Neuronal stem cell (in vitro differentiated cells): ENCODE results near the gene MSH3.
"Not testable (repeated sequence)": the region's sequence is repeated elsewhere in the genome, so short reads cannot be mapped to it uniquely, and the experiment has no call there.

ENCODE experiments used
- DNase-seq: peaks from one replicate; pipeline ENCODE4 v3.0.0-alpha.2; 2013; ENCODE audit warnings: low spot score
- H2AFZ ChIP-seq: one replicate; pipeline ENCODE4 v1.6.1; 2013; ENCODE audit warnings: mild to moderate bottlenecking, low read length, inconsistent platforms
- H2AK5ac ChIP-seq: 2 replicates; pipeline ENCODE4 v1.6.1; 2013; ENCODE audit warnings: low read depth, mild to moderate bottlenecking, inconsistent platforms, low read length, moderate library complexity, mixed read lengths
- H2BK120ac ChIP-seq: 2 replicates; pipeline ENCODE4 v1.6.1; 2013; ENCODE audit warnings: low read depth, mild to moderate bottlenecking, inconsistent platforms, low read length, moderate library complexity, mixed read lengths
- H2BK12ac ChIP-seq: one replicate; pipeline ENCODE4 v1.6.1; 2013; ENCODE audit warnings: low read length, inconsistent platforms
- H2BK15ac ChIP-seq: 2 replicates; pipeline ENCODE4 v1.6.1; 2013; ENCODE audit warnings: mild to moderate bottlenecking, low read length, inconsistent platforms, mixed read lengths
- H2BK5ac ChIP-seq: one replicate; pipeline ENCODE4 v1.6.1; 2013; ENCODE audit warnings: inconsistent platforms, mild to moderate bottlenecking, low read length, moderate library complexity
- H3K14ac ChIP-seq: one replicate; pipeline ENCODE4 v1.6.1; 2013; ENCODE audit warnings: low read length, inconsistent platforms
- H3K18ac ChIP-seq: 2 replicates; pipeline ENCODE4 v1.6.1; 2013; ENCODE audit warnings: low read length, inconsistent platforms
- H3K23ac ChIP-seq: 2 replicates; pipeline ENCODE4 v1.6.1; 2013; ENCODE audit warnings: low read depth, mild to moderate bottlenecking, mixed read lengths, low read length, inconsistent platforms; ENCODE audit not compliant: poor library complexity
- H3K27ac ChIP-seq: replicated peaks from 3 replicates; pipeline ENCODE4 v1.5.1; 2013; ENCODE audit warnings: low read length, inconsistent platforms
- H3K27me3 ChIP-seq, 3 experiments: 2 replicates each; pipeline ENCODE4 v1.6.1; 2013; ENCODE audit warnings: low read length in 3 of 3, mild to moderate bottlenecking in 2 of 3, inconsistent platforms in 1 of 3, low read depth in 1 of 3, mixed read lengths in 1 of 3, moderate library complexity in 1 of 3; ENCODE audit not compliant: control insufficient read depth in 3 of 3, insufficient read depth in 3 of 3
- H3K36me3 ChIP-seq, 2 donors: replicated peaks in 1 of 2; 2 replicates each; pipeline ENCODE4 v1.6.1; 2013; ENCODE audit warnings: low read length in 2 of 2; ENCODE audit not compliant: control insufficient read depth in 2 of 2, insufficient read depth in 2 of 2
- H3K4ac ChIP-seq: 2 replicates; pipeline ENCODE4 v1.6.1; 2013; ENCODE audit warnings: inconsistent platforms, mild to moderate bottlenecking, low read length, moderate library complexity
- H3K4me1 ChIP-seq, 2 donors: 1 replicate in 1 of 2; 2 replicates in 1 of 2; pipeline ENCODE4 v1.6.1; 2013; ENCODE audit warnings: low read length in 2 of 2, low read depth in 1 of 2; ENCODE audit not compliant: control insufficient read depth in 2 of 2, insufficient read depth in 1 of 2
- H3K4me2 ChIP-seq: one replicate; pipeline ENCODE4 v1.6.1; 2013; ENCODE audit warnings: mild to moderate bottlenecking, low read length, inconsistent platforms; ENCODE audit not compliant: insufficient read depth, poor library complexity, severe bottlenecking
- H3K4me3 ChIP-seq, 2 donors: 2 replicates each; pipeline ENCODE4 v1.5.1; 2013; ENCODE audit warnings: low read length in 2 of 2, mild to moderate bottlenecking in 2 of 2, inconsistent platforms in 1 of 2, moderate library complexity in 1 of 2
- H3K79me1 ChIP-seq: one replicate; pipeline ENCODE4 v1.6.1; 2013; ENCODE audit warnings: low read depth, mild to moderate bottlenecking, inconsistent platforms, low read length, moderate library complexity
- H3K9ac ChIP-seq: one replicate; pipeline ENCODE4 v1.6.1; 2013; ENCODE audit warnings: mild to moderate bottlenecking, low read depth, low read length, inconsistent platforms; ENCODE audit not compliant: poor library complexity
- H3K9me3 ChIP-seq, 2 donors: replicated peaks in 1 of 2; 2 replicates each; pipeline versions ENCODE3 to v1.6.1; 2013; ENCODE audit warnings: low read length in 2 of 2, mild to moderate bottlenecking in 2 of 2, inconsistent platforms in 1 of 2, low read depth in 1 of 2, mixed read lengths in 1 of 2, moderate library complexity in 1 of 2; ENCODE audit not compliant: control insufficient read depth in 2 of 2, insufficient read depth in 1 of 2
- H4K8ac ChIP-seq: one replicate; pipeline ENCODE4 v1.6.1; 2013; ENCODE audit warnings: low read depth, mild to moderate bottlenecking, inconsistent platforms, low read length, moderate library complexity
- H4K91ac ChIP-seq: one replicate; pipeline ENCODE4 v1.6.1; 2013; ENCODE audit warnings: low read length, low read depth, mild to moderate bottlenecking, inconsistent platforms; ENCODE audit not compliant: poor library complexity
- WGBS, 2 donors: extraction: QIAGEN DNeasy Blood & Tissue Kit; methylation state at CpG; one replicate each; pipeline ENCODE4 v1.1.7; 2013; ENCODE audit warnings: missing lambda C conversion rate in 2 of 2, mixed read lengths in 1 of 2; ENCODE audit not compliant: insufficient read length in 2 of 2, insufficient replicate concordance in 1 of 2; ENCODE audit errors: extremely low coverage in 2 of 2; 5-methylcytosine and 5-hydroxymethylcytosine counted together

Gene MSH3

DNA sequence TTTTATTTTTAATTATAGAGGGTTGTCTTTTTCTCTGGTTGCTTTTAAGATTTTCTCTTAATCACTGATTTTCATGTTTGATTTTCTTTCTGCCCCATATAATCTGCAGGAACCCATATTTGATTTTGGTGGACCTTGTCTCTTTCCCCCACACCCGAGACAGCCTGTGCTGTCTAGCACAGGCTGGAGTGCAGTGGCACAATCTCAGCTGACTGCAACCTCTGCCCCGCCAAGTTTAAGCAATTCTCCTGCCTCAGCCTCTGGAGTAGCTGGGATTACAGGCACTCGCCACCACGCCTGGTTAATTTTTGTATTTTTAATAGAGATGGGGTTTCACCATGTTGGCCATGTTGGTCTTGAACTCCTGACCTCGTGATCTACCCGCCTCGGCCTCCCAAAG, 6.2 kb downstream of the MSH3 start:
- not testable (repeated sequence) for H2AFZ ChIP-seq, H2BK15ac ChIP-seq, H3K79me1 ChIP-seq, H3K9ac ChIP-seq, H3K27ac ChIP-seq, H3K9me3 ChIP-seq, DNase-seq, H3K14ac ChIP-seq, H3K4ac ChIP-seq, H2BK12ac ChIP-seq, H3K4me3 ChIP-seq, H2BK5ac ChIP-seq, H3K23ac ChIP-seq, H3K18ac ChIP-seq, H2BK120ac ChIP-seq, H4K91ac ChIP-seq, H4K8ac ChIP-seq, H3K27me3 ChIP-seq, H3K4me1 ChIP-seq, H3K4me2 ChIP-seq, H2AK5ac ChIP-seq
- WGBS, 2 donors, result no CpG with 5 or more reads among the region's 7 CpGs
- peaks cover 9 to 97% of the 10 kb centered on the region in 2 donors for H3K36me3 ChIP-seq

DNA sequence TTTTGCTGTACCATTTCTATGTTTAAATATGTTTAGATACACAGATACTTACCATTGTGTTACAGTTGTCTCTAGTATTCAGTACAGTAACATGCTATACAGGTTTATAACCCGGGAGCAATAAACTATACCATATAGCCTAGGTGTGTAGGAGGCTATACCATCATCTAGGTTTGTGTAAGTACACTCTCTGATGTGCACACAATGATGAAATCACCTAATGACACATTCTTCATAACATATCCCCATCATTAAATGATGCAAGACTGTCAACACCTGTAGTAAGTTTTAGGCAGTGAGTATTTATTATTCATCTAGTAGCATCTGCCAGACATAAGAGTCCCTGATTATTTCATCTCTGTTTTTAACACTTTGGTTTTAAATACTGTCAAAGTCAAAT, 7.7 kb downstream of the MSH3 start:
- peaks cover 12 to 100% of the 10 kb centered on the region in 2 donors for H3K36me3 ChIP-seq

GRCh38 chr5:80665057-80665456, 10.6 kb downstream of the MSH3 start:
- Histone ChIP-seq H3K4me2 (no peak overlapping the region), H4K91ac (no peak overlapping the region), H3K23ac (no peak overlapping the region), H3K36me3 (peaks cover 13 to 98% of the 10 kb centered on the region in 2 donors), H3K9ac (no peak overlapping the region), H2BK12ac (no peak overlapping the region), H3K4me3 (no peak overlapping the region), H2BK15ac (no peak overlapping the region), H4K8ac (no peak overlapping the region), H2BK5ac (no peak overlapping the region), H3K79me1 (no peaks in the 10 kb centered on the region), H2AK5ac (no peak overlapping the region), H3K27me3 (no peaks in the 10 kb centered on the region), H3K4ac (no peak overlapping the region), H3K9me3 (no peaks in the 10 kb centered on the region), H2AFZ (no peak overlapping the region), H3K4me1 (no peaks in the 10 kb centered on the region), H3K27ac (no peak overlapping the region), H3K18ac (no peak overlapping the region), H2BK120ac (no peak overlapping the region), H3K14ac (no peak overlapping the region)
- no peak for DNase-seq
- no CpG with 5 or more reads among the region's 4 CpGs for WGBS, 2 donors

More for the DNA sequence above, 7.7 kb downstream of the MSH3 start:
- H3K4ac ChIP-seq, result no peak overlapping the region
- H3K9ac ChIP-seq, result no peak overlapping the region
- no peak overlapping the region for H4K8ac ChIP-seq
- no peaks in the 10 kb centered on the region for H3K27me3 ChIP-seq
- no peaks in the 10 kb centered on the region for H3K4me1 ChIP-seq
- no peak overlapping the region for H2AFZ ChIP-seq
- H3K4me2 ChIP-seq, result no peak overlapping the region
- no peak for DNase-seq
- H3K18ac ChIP-seq, result no peak overlapping the region
- H3K4me3 ChIP-seq, result no peak overlapping the region
- H2AK5ac ChIP-seq, result no peak overlapping the region
- no peak overlapping the region for H2BK15ac ChIP-seq
- H3K9me3 ChIP-seq, result no peaks in the 10 kb centered on the region
- H3K14ac ChIP-seq, result no peak overlapping the region
- no peak overlapping the region for H3K27ac ChIP-seq
- no peak overlapping the region for H2BK120ac ChIP-seq
- H2BK5ac ChIP-seq, result no peak overlapping the region
- H3K23ac ChIP-seq, result no peak overlapping the region
- no peak overlapping the region for H4K91ac ChIP-seq
- H3K79me1 ChIP-seq, result no peaks in the 10 kb centered on the region
- WGBS, 2 donors, result no CpG with 5 or more reads among the region's 1 CpG
- no peak overlapping the region for H2BK12ac ChIP-seq

- no peak overlapping the region for H2BK5ac ChIP-seq
Observed at GRCh38 chr5:80667384-80667783, 12.9 kb downstream of the MSH3 start.

More at GRCh38 chr5:80667384-80667783, 12.9 kb downstream of the MSH3 start:
- DNase-seq, result no peak
- no peak overlapping the region for H3K27ac ChIP-seq
- H3K23ac ChIP-seq, result peak overlapping the region; percentile 68
- no peak overlapping the region for H4K8ac ChIP-seq
- no peak overlapping the region for H3K14ac ChIP-seq
- peak overlapping the region; percentile 15 for H3K18ac ChIP-seq
- H3K27me3 ChIP-seq, result no peaks in the 10 kb centered on the region
- no peak overlapping the region for H2BK15ac ChIP-seq
- no peak overlapping the region for H3K4me2 ChIP-seq
- H3K9me3 ChIP-seq, result no peaks in the 10 kb centered on the region
- no peaks in the 10 kb centered on the region for H3K4me1 ChIP-seq
- no peak overlapping the region for H2AFZ ChIP-seq
- H3K4ac ChIP-seq, result no peak overlapping the region
- H2BK12ac ChIP-seq, result no peak overlapping the region
- no peak overlapping the region for H2AK5ac ChIP-seq
- H3K36me3 ChIP-seq, result peaks cover 12 to 93% of the 10 kb centered on the region in 2 donors
- peak overlapping the region in 1 of 2 donors; percentile 23 for H3K4me3 ChIP-seq
- H2BK120ac ChIP-seq, result no peak overlapping the region
- no peak overlapping the region for H3K9ac ChIP-seq
- H3K79me1 ChIP-seq, result no peaks in the 10 kb centered on the region
- no CpG with 5 or more reads among the region's 8 CpGs for WGBS, 2 donors
- no peak overlapping the region for H4K91ac ChIP-seq
